GM06990 (cell line): ENCODE measurements around the gene VAMP8.

Source experiments
- DNase-seq: peaks from one replicate; pipeline ENCODE4 v3.0.0-alpha.2; 2011; ENCODE audit not compliant: insufficient read length; ENCODE audit errors: extremely low read depth
- H3K27me3 ChIP-seq: replicated peaks from 2 replicates; pipeline ENCODE4 v1.6.0; 2011; ENCODE audit warnings: low read length; ENCODE audit not compliant: control insufficient read depth, insufficient read depth
- H3K36me3 ChIP-seq: 2 replicates; pipeline ENCODE4 v1.5.1; 2011; ENCODE audit warnings: low read length; ENCODE audit not compliant: control insufficient read depth, insufficient read depth
- H3K4me3 ChIP-seq: replicated peaks from 2 replicates; pipeline ENCODE4 v1.5.1; 2011; ENCODE audit warnings: low read depth, mild to moderate bottlenecking, control low read depth, low read length
- TF ChIP-seq, protein P1 (sequence below): IDR thresholded peaks from 2 replicates; pipeline ENCODE4 v1.5.1; 2011; ENCODE audit warnings: low read length, control low read depth, mild to moderate bottlenecking, inconsistent platforms; ENCODE audit not compliant: insufficient read depth, poor library complexity, severe bottlenecking

Gene VAMP8

GRCh38 chr2:85549826-85550225 is 27.6 kb upstream of the VAMP8 start:
- TF ChIP-seq, protein P1, sequence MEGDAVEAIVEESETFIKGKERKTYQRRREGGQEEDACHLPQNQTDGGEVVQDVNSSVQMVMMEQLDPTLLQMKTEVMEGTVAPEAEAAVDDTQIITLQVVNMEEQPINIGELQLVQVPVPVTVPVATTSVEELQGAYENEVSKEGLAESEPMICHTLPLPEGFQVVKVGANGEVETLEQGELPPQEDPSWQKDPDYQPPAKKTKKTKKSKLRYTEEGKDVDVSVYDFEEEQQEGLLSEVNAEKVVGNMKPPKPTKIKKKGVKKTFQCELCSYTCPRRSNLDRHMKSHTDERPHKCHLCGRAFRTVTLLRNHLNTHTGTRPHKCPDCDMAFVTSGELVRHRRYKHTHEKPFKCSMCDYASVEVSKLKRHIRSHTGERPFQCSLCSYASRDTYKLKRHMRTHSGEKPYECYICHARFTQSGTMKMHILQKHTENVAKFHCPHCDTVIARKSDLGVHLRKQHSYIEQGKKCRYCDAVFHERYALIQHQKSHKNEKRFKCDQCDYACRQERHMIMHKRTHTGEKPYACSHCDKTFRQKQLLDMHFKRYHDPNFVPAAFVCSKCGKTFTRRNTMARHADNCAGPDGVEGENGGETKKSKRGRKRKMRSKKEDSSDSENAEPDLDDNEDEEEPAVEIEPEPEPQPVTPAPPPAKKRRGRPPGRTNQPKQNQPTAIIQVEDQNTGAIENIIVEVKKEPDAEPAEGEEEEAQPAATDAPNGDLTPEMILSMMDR, result no peak
- Histone ChIP-seq H3K4me3 (no peak overlapping the region), H3K36me3 (peaks cover 20% of the 10 kb centered on the region), H3K27me3 (no peaks in the 10 kb centered on the region)
- DNase-seq, result no peak

- peaks cover 24% of the 10 kb centered on the region for H3K36me3 ChIP-seq
- TF ChIP-seq, protein P1, result no peak
- no peak for DNase-seq
- no peaks in the 10 kb centered on the region for H3K27me3 ChIP-seq
- H3K4me3 ChIP-seq, result no peak overlapping the region
Observed at GRCh38 chr2:85550486-85550885, 26.9 kb upstream of the VAMP8 start.

GRCh38 chr2:85551698-85552678 is 25.4 kb upstream of the VAMP8 start:
- TF ChIP-seq, protein P1, result peak; percentile 82
- no peaks in the 10 kb centered on the region for H3K27me3 ChIP-seq
- no peak overlapping the region for H3K4me3 ChIP-seq
- peak; percentile 48 for DNase-seq
- peaks cover 22% of the 10 kb centered on the region for H3K36me3 ChIP-seq

- H3K27me3 ChIP-seq, result no peaks in the 10 kb centered on the region
- TF ChIP-seq, protein P1, result no peak
- DNase-seq, result no peak
- peaks cover 24% of the 10 kb centered on the region for H3K36me3 ChIP-seq
- H3K4me3 ChIP-seq, result no peak overlapping the region
Observed at GRCh38 chr2:85553184-85553583, 24.2 kb upstream of the VAMP8 start.

- DNase-seq, result no peak
- TF ChIP-seq, protein P1, result no peak
- Histone ChIP-seq H3K36me3 (peaks cover 24% of the 10 kb centered on the region), H3K4me3 (no peak overlapping the region), H3K27me3 (no peaks in the 10 kb centered on the region)
Observed at GRCh38 chr2:85554980-85555612, 22.3 kb upstream of the VAMP8 start.
